ENCODE measurements around the gene SLC35C1. TPM values are rescaled to one million over a fixed set of nuclear protein-coding genes. Genes with fewer than 3 reads are reported as not detected.

The SLC35C1 gene
- total RNA-seq, 4 donors from 2014 or later: 23.6 to 68.6 (median 28.2) TPM

DNA sequence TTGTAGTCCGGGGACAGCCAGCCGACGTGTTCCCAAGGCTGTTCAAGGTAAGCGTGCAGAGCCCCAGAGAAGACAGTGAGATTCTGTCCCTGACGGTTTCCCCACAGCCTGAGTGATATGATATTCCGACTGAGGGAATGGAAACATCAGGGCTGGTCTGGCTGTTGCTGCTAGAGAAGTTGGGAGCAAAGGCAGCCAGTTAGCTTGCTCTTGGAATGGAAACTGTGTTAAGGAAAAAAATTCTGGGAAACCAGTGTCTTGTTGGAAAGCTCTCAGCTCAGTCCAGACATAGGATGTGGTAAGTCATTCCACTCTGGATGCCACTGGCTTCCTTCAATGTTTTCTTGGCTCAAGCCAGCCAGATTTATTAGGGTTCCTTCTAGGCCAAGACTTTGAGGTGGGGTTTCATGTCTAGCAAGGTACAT, 51.1 kb downstream of the SLC35C1 start:
- Histone ChIP-seq H3K27me3 (no peaks in the 10 kb centered on the region), H3K4me3 (no peak overlapping the region), H3K9me3 (no peaks in the 10 kb centered on the region), H3K36me3 (peaks cover 0 to 54% (median 6%) of the 10 kb centered on the region in 3 donors), H3K4me1 (peaks cover 23 to 87% (median 57%) of the 10 kb centered on the region in 3 donors), H3K27ac (peak overlapping the region; percentile 13 to 77 (median 74))
- no peak for DNase-seq
- intact Hi-C loops (cut with DNase I): no loop called here
- TF ChIP-seq, protein P1, sequence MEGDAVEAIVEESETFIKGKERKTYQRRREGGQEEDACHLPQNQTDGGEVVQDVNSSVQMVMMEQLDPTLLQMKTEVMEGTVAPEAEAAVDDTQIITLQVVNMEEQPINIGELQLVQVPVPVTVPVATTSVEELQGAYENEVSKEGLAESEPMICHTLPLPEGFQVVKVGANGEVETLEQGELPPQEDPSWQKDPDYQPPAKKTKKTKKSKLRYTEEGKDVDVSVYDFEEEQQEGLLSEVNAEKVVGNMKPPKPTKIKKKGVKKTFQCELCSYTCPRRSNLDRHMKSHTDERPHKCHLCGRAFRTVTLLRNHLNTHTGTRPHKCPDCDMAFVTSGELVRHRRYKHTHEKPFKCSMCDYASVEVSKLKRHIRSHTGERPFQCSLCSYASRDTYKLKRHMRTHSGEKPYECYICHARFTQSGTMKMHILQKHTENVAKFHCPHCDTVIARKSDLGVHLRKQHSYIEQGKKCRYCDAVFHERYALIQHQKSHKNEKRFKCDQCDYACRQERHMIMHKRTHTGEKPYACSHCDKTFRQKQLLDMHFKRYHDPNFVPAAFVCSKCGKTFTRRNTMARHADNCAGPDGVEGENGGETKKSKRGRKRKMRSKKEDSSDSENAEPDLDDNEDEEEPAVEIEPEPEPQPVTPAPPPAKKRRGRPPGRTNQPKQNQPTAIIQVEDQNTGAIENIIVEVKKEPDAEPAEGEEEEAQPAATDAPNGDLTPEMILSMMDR (IDR thresholded peaks at IDR 0.05): no peak
- no peak for TF ChIP-seq POLR2A (IDR thresholded peaks at IDR 0.05)
- 63 to 100% methylated on average over 1 to 2 of the region's 6 CpGs for WGBS, 2 donors

DNA sequence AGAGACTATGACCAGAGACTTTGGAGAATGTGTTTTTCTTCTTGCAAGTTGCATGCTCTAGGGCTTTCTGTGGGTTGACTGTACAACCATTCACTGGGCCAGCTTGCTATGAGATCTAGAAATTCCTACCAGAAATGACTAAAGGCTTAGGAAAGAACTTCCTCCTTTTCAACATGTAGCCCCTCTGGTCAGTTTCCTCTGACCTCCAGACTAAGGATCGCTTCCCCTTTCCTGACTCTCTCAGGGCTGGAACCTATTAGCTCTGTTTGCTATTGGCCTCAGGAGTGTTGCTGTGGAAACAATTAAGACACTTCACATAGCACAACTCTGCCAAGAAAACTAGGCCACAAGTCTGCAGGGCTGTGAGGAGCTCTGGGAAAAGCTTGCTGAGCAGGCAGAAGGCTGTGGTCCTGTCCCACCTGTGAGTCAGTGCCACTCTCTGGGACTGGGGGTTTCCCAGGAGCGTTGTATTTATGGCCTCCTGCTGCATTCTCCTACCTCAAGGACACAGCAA, 53.1 kb downstream of the SLC35C1 start:
- H3K36me3 ChIP-seq: peaks cover 0 to 73% (median 20%) of the 10 kb centered on the region in 3 donors
- peak overlapping the region; percentile 63 to 77 (median 74) for H3K27ac ChIP-seq
- WGBS, 2 donors: 17 to 46% methylated on average over 2 of the region's 2 CpGs
- no peak for TF ChIP-seq POLR2A (IDR thresholded peaks at IDR 0.05)
- TF ChIP-seq, protein P1 (IDR thresholded peaks at IDR 0.05): no peak
- H3K27me3 ChIP-seq: no peaks in the 10 kb centered on the region
- H3K9me3 ChIP-seq: no peaks in the 10 kb centered on the region
- intact Hi-C loops (cut with DNase I): no loop called here
- no peak overlapping the region for H3K4me3 ChIP-seq
- DNase-seq: no peak
- H3K4me1 ChIP-seq: peaks cover 23 to 68% (median 45%) of the 10 kb centered on the region in 3 donors

DNA sequence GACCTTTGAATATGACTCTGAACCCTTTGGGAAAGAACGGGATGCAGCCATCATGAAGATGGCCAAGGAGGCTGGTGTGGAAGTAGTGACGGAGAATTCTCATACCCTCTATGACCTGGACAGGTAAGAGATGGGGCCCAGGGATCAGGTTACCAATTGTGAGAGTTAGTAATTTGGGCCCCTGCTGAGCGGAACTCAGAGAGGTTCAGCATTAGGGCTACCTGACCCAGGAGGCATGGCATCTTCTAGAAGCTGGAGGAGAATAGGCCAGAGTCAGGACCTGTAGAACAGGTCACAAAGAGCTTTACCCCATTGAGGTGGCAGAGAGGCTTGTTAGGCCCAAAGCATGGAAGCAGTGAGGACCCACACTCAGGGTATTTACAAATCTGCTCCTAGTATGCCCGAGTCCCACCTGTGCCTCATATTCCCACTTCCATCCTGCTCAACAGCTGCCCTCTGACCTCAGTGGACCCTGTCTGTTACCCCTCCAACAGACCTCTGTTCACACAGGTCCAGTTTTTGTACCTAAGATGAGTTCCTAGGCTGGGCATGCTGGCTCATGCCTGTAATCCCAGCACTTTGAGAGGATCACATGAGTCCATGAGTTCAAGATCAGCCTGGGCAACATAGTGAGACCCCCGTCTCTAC, 53.9 kb downstream of the SLC35C1 start:
- intact Hi-C loops (cut with DNase I): no loop called here
- Histone ChIP-seq H3K4me1 (peaks cover 23 to 61% (median 44%) of the 10 kb centered on the region in 3 donors), H3K36me3 (peaks cover 4 to 82% (median 26%) of the 10 kb centered on the region in 3 donors), H3K9me3 (no peaks in the 10 kb centered on the region), H3K4me3 (no peak overlapping the region), H3K27ac (peak overlapping the region; percentile 63 to 77 (median 74)), H3K27me3 (no peaks in the 10 kb centered on the region)
- TF ChIP-seq POLR2A (IDR thresholded peaks at IDR 0.05): no peak
- TF ChIP-seq, protein P1 (IDR thresholded peaks at IDR 0.05): no peak
- 78 to 82% methylated on average over 5 of the region's 5 CpGs for WGBS, 2 donors
- DNase-seq: no peak

DNA sequence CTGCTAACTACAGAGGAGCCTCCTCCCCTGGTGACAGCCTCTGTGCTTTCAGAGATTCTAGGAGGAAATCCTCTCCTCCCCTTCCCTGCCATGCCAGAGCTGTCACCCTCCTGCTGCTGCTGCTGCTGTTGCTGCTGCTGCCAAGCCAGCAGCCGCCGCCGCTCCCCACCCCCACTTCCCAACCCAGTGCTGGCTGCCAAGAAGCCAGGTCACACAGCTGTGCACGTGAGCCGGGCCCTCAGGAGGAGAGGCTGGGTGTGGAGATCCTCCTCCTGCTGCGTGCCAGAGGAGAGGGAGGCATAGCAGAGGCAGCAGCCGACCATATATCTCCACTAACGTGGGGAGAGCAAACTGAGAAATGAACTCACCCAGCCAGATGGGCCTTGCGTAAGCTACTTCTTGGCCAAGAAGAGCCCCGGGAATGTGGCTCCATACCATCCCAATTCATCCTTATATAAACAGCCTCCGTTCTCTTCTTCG, 54.8 kb downstream of the SLC35C1 start:
- no peaks in the 10 kb centered on the region for H3K9me3 ChIP-seq
- intact Hi-C loops (cut with DNase I): no loop called here
- H3K4me3 ChIP-seq: peak overlapping the region in 1 of 4 donors; percentile 13
- DNase-seq: no peak
- H3K4me1 ChIP-seq: peaks cover 23 to 54% (median 42%) of the 10 kb centered on the region in 3 donors
- 33 to 38% methylated on average over 5 of the region's 12 CpGs for WGBS, 2 donors
- H3K27ac ChIP-seq: peak overlapping the region; percentile 63 to 77 (median 74)
- peaks cover 4 to 90% (median 31%) of the 10 kb centered on the region in 3 donors for H3K36me3 ChIP-seq
- no peak for TF ChIP-seq POLR2A (IDR thresholded peaks at IDR 0.05)
- TF ChIP-seq, protein P1 (IDR thresholded peaks at IDR 0.05): no peak
- H3K27me3 ChIP-seq: no peaks in the 10 kb centered on the region

DNA sequence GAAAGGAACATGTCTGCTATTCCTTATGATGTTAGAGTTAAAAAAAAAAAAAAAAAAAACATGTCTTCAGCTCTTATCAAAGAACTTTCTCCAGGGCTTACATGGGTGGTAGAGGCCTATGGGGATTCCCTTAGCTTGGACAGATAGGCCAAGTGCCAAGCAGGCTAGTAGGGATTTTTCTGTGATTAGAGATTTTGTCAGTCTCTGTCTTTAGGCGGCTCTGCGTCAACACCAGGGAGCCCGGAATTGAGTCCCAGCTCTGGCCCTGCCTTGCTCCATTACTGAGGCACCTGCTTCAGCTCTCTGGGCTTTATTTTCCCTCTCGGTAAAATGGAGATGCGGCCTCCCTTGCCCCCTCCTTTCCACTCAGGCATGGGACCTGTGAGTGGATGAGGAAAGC, 55.4 kb downstream of the SLC35C1 start:
- TF ChIP-seq, protein P1 (IDR thresholded peaks at IDR 0.05): no peak
- no peak for TF ChIP-seq POLR2A (IDR thresholded peaks at IDR 0.05)
- Histone ChIP-seq H3K36me3 (peaks cover 4 to 97% (median 35%) of the 10 kb centered on the region in 3 donors), H3K27ac (peak overlapping the region; percentile 63 to 77 (median 74)), H3K4me1 (peaks cover 23 to 47% (median 42%) of the 10 kb centered on the region in 3 donors), H3K9me3 (no peaks in the 10 kb centered on the region), H3K27me3 (no peaks in the 10 kb centered on the region), H3K4me3 (no peak overlapping the region)
- intact Hi-C loops (cut with DNase I): no loop called here
- WGBS, 2 donors: 88 to 96% methylated on average over 5 of the region's 5 CpGs
- no peak for DNase-seq
